ENCODE data around the gene MYO15B.
A peak's percentile ranks its signal among the peaks of the same experiment; 100 is the strongest.

Gene MYO15B

GRCh38 chr17:75604034-75604695 lies 16.6 kb downstream of the MYO15B start:
- DNase-seq, result no peak

GRCh38 chr17:75605790-75606189 lies 18.2 kb downstream of the MYO15B start:
- DNase-seq, result no peak

- DNase-seq, result no peak
Observed at GRCh38 chr17:75607086-75607485, 19.5 kb downstream of the MYO15B start.

- no peak for DNase-seq
Observed at GRCh38 chr17:75610103-75610984, 22.7 kb downstream of the MYO15B start.

- no peak for DNase-seq
Observed at GRCh38 chr17:75611851-75612429, 24.3 kb downstream of the MYO15B start.

- no peak for DNase-seq
Observed at GRCh38 chr17:75612906-75613626, 25.5 kb downstream of the MYO15B start.

GRCh38 chr17:75614006-75614405 lies 26.4 kb downstream of the MYO15B start:
- DNase-seq, result no peak

- no peak for DNase-seq
Observed at GRCh38 chr17:75614556-75615270, 27.1 kb downstream of the MYO15B start.

- DNase-seq, result no peak
Observed at GRCh38 chr17:75615301-75615700, 27.7 kb downstream of the MYO15B start.

GRCh38 chr17:75616521-75617122 lies 29.0 kb downstream of the MYO15B start:
- no peak for DNase-seq

GRCh38 chr17:75617218-75617617 lies 29.6 kb downstream of the MYO15B start:
- no peak for DNase-seq

GRCh38 chr17:75617675-75618074 lies 30.1 kb downstream of the MYO15B start:
- no peak for DNase-seq

GRCh38 chr17:75619506-75620431 lies 32.2 kb downstream of the MYO15B start:
- DNase-seq, result peak; percentile 7

- no peak for DNase-seq
Observed at GRCh38 chr17:75621489-75621888, 33.9 kb downstream of the MYO15B start.

- no peak for DNase-seq
Observed at GRCh38 chr17:75622076-75622475, 34.5 kb downstream of the MYO15B start.

- no peak for DNase-seq
Observed at GRCh38 chr17:75622771-75623273, 35.2 kb downstream of the MYO15B start.

- DNase-seq, result no peak
Observed at GRCh38 chr17:75623386-75623785, 35.8 kb downstream of the MYO15B start.

GRCh38 chr17:75624021-75624420 lies 36.4 kb downstream of the MYO15B start:
- DNase-seq, result no peak

- no peak for DNase-seq
Observed at GRCh38 chr17:75624714-75625345, 37.2 kb downstream of the MYO15B start.

GRCh38 chr17:75625813-75626486 lies 38.4 kb downstream of the MYO15B start:
- no peak for DNase-seq

Measured in NCI-H1105 treated with DMSO at 0.1 percent for 48 hours (cell line).